Fibroblast of the conjunctiva (primary cell): ENCODE measurements around the gene PDE4D.
"Not testable (repeated sequence)": the region's sequence is repeated elsewhere in the genome, so short reads cannot be mapped to it uniquely, and the experiment has no call there.

Experiments used
- DNase-seq: peaks from one replicate; pipeline ENCODE4 v3.0.0-alpha.2; 2010; ENCODE audit warnings: low read depth

The PDE4D gene

GRCh38 chr5:59001716-59002115 lies 891.8 kb downstream of the PDE4D start:
- DNase-seq, result no peak

GRCh38 chr5:59001154-59001553 lies 892.4 kb downstream of the PDE4D start:
- peak; percentile 29 for DNase-seq

GRCh38 chr5:59000211-59000610 lies 893.3 kb downstream of the PDE4D start:
- no peak for DNase-seq

- no peak for DNase-seq
Measured at GRCh38 chr5:58999804-59000203, 893.7 kb downstream of the PDE4D start.

GRCh38 chr5:58998544-58998943 lies 895.0 kb downstream of the PDE4D start:
- DNase-seq, result no peak

GRCh38 chr5:58995779-58996178 lies 897.7 kb downstream of the PDE4D start:
- DNase-seq, result not testable (repeated sequence)

- no peak for DNase-seq
Measured at GRCh38 chr5:58993461-58993860, 900.1 kb downstream of the PDE4D start.

- DNase-seq, result no peak
Measured at GRCh38 chr5:58988938-58989337, 904.6 kb downstream of the PDE4D start.

- no peak for DNase-seq
Measured at GRCh38 chr5:58987193-58987592, 906.3 kb downstream of the PDE4D start.

GRCh38 chr5:58986281-58986680 lies 907.2 kb downstream of the PDE4D start:
- no peak for DNase-seq

GRCh38 chr5:58985759-58986158 lies 907.8 kb downstream of the PDE4D start:
- DNase-seq, result no peak

GRCh38 chr5:58985311-58985710 lies 908.2 kb downstream of the PDE4D start:
- no peak for DNase-seq

GRCh38 chr5:58983526-58984452 lies 909.7 kb downstream of the PDE4D start:
- no peak for DNase-seq

- DNase-seq, result no peak
Measured at GRCh38 chr5:58980890-58981289, 912.6 kb downstream of the PDE4D start.

- DNase-seq, result no peak
Measured at GRCh38 chr5:58979090-58979489, 914.4 kb downstream of the PDE4D start.

- DNase-seq, result no peak
Measured at GRCh38 chr5:58974601-58975000, 918.9 kb downstream of the PDE4D start.

- DNase-seq, result no peak
Measured at GRCh38 chr5:58974083-58974482, 919.4 kb downstream of the PDE4D start.

- no peak for DNase-seq
Measured at GRCh38 chr5:58972301-58972700, 921.2 kb downstream of the PDE4D start.

- no peak for DNase-seq
Measured at GRCh38 chr5:58970766-58971165, 922.8 kb downstream of the PDE4D start.

GRCh38 chr5:58969795-58970194 lies 923.7 kb downstream of the PDE4D start:
- no peak for DNase-seq

- DNase-seq, result no peak
Measured at GRCh38 chr5:58969253-58969652, 924.3 kb downstream of the PDE4D start.

GRCh38 chr5:58968350-58968749 lies 925.2 kb downstream of the PDE4D start:
- DNase-seq, result no peak

- no peak for DNase-seq
Measured at GRCh38 chr5:58967597-58968281, 925.8 kb downstream of the PDE4D start.
